DND-41 (cell line): ENCODE measurements around the gene ANKK1.

Experiments used
- ATAC-seq: fragments of 200-7000 bp; cut with Tn5 transposase; 3 replicates; pipeline ENCODE4 v1.9.1; 2021; ENCODE audit warnings: low read depth; ENCODE audit not compliant: insufficient read depth
- DNase-seq: peaks from one replicate; pipeline ENCODE4 v3.0.0-alpha.2; 2020
- H2AFZ ChIP-seq: 2 replicates; pipeline ENCODE4 v1.6.0; 2012; ENCODE audit warnings: low read depth, low read length
- H3K27ac ChIP-seq: 2 replicates; pipeline ENCODE4 v1.5.1; 2012; ENCODE audit warnings: low read length, inconsistent platforms
- H3K27me3 ChIP-seq: fragments of 200-600 bp; sonication (generic); 2 replicates; pipeline ENCODE4 v1.6.0; 2012; ENCODE audit warnings: low read length, mild to moderate bottlenecking, inconsistent platforms; ENCODE audit not compliant: insufficient read depth, poor library complexity
- H3K36me3 ChIP-seq: 2 replicates; pipeline ENCODE4 v1.5.1; 2012; ENCODE audit warnings: low read length, inconsistent platforms; ENCODE audit not compliant: insufficient read depth
- H3K4me1 ChIP-seq: 2 replicates; pipeline ENCODE4 v1.5.1; 2012; ENCODE audit warnings: mild to moderate bottlenecking, low read length; ENCODE audit not compliant: insufficient read depth
- H3K4me2 ChIP-seq: 2 replicates; pipeline ENCODE4 v1.6.0; 2012; ENCODE audit warnings: mild to moderate bottlenecking, moderate library complexity, low read length, inconsistent platforms; ENCODE audit not compliant: insufficient read depth
- H3K4me3 ChIP-seq, 2 experiments: fragments of 200-600 bp in 1 of 2; shearing (Covaris generic) in 1 of 2; 2 replicates each; pipeline ENCODE4 v1.5.1; 2012 to 2016; ENCODE audit warnings: inconsistent platforms in 2 of 2, low read length in 2 of 2, mild to moderate bottlenecking in 2 of 2, low read depth in 1 of 2, moderate library complexity in 1 of 2
- H3K79me2 ChIP-seq: 2 replicates; pipeline ENCODE4 v1.6.0; 2012; ENCODE audit warnings: low read length, inconsistent platforms; ENCODE audit not compliant: insufficient read depth
- H3K9ac ChIP-seq: 2 replicates; pipeline ENCODE4 v1.6.0; 2012; ENCODE audit warnings: low read depth, mild to moderate bottlenecking, inconsistent platforms, low read length, moderate library complexity
- H3K9me3 ChIP-seq: 2 replicates; pipeline ENCODE4 v1.5.1; 2012; ENCODE audit warnings: low read length, moderate library complexity, mild to moderate bottlenecking, inconsistent platforms; ENCODE audit not compliant: insufficient read depth, severe bottlenecking
- H4K20me1 ChIP-seq: 2 replicates; pipeline ENCODE4 v1.6.0; 2012; ENCODE audit warnings: low read length; ENCODE audit not compliant: insufficient read depth
- CTCF ChIP-seq: IDR thresholded peaks from 2 replicates; pipeline ENCODE4 v1.5.1; 2012; ENCODE audit warnings: borderline replicate concordance, low read length, moderate library complexity, mild to moderate bottlenecking; ENCODE audit not compliant: poor library complexity, severe bottlenecking; ENCODE audit errors: extremely low read depth
- EZH2 ChIP-seq: IDR thresholded peaks from 3 replicates; pipeline ENCODE4 v1.6.1; 2012; ENCODE audit warnings: borderline replicate concordance, low read depth, mild to moderate bottlenecking, moderate library complexity, low read length, inconsistent platforms; ENCODE audit not compliant: severe bottlenecking

The ANKK1 gene

GRCh38 chr11:113341388-113342165, 46.0 kb upstream of the ANKK1 start:
- no peak for DNase-seq

GRCh38 chr11:113345978-113346377, 41.6 kb upstream of the ANKK1 start:
- Histone ChIP-seq H3K27me3 (peaks cover 4% of the 10 kb centered on the region), H3K4me2 (no peak overlapping the region), H3K9me3 (no peaks in the 10 kb centered on the region), H3K9ac (no peak overlapping the region), H4K20me1 (no peaks in the 10 kb centered on the region), H3K4me3 (no peak overlapping the region), H3K4me1 (no peaks in the 10 kb centered on the region), H3K36me3 (no peaks in the 10 kb centered on the region), H3K79me2 (no peaks in the 10 kb centered on the region), H2AFZ (no peak overlapping the region), H3K27ac (no peak overlapping the region)
- no peak for DNase-seq
- TF ChIP-seq EZH2: no peak
- TF ChIP-seq CTCF: no peak
- ATAC-seq: no peak

More at GRCh38 chr11:113341388-113342165, 46.0 kb upstream of the ANKK1 start:
- no peak for TF ChIP-seq CTCF
- no peak for TF ChIP-seq EZH2
- Histone ChIP-seq H3K79me2 (no peaks in the 10 kb centered on the region), H3K36me3 (no peaks in the 10 kb centered on the region), H2AFZ (no peak overlapping the region), H3K4me1 (no peaks in the 10 kb centered on the region), H4K20me1 (no peaks in the 10 kb centered on the region), H3K9me3 (no peaks in the 10 kb centered on the region), H3K27ac (no peak overlapping the region), H3K4me3 (no peak overlapping the region), H3K4me2 (no peak overlapping the region), H3K9ac (no peak overlapping the region), H3K27me3 (no peaks in the 10 kb centered on the region)
- no peak for ATAC-seq

GRCh38 chr11:113349528-113349927, 38.1 kb upstream of the ANKK1 start:
- no peak overlapping the region for H3K27ac ChIP-seq
- no peaks in the 10 kb centered on the region for H4K20me1 ChIP-seq
- H3K79me2 ChIP-seq: no peaks in the 10 kb centered on the region
- no peak for ATAC-seq
- H3K36me3 ChIP-seq: no peaks in the 10 kb centered on the region
- no peaks in the 10 kb centered on the region for H3K9me3 ChIP-seq
- H3K4me3 ChIP-seq: no peak overlapping the region
- no peak overlapping the region for H3K9ac ChIP-seq
- peaks cover 4% of the 10 kb centered on the region for H3K27me3 ChIP-seq
- no peak overlapping the region for H3K4me2 ChIP-seq
- H2AFZ ChIP-seq: no peak overlapping the region
- no peak for DNase-seq
- TF ChIP-seq EZH2: no peak
- TF ChIP-seq CTCF: no peak
- H3K4me1 ChIP-seq: no peaks in the 10 kb centered on the region
